NCI-H2107 (cell line): Measurements from ENCODE around the gene SLC52A1.
"Not testable (repeated sequence)": the region's sequence is repeated elsewhere in the genome, so short reads cannot be mapped to it uniquely, and the experiment has no call there.

ENCODE experiments used
- DNase-seq: peaks from one replicate; lab custom pipeline; 2025; lab: John Stamatoyannopoulos, UW

SLC52A1 gene

GRCh38 chr17:5035315-5035714 is at the start of gene SLC52A1:
Gene SLC52A1, minus strand, starts transcription at chr17:5035426. Its CDS starts 820 bp downstream, at chr17:5034606.
- DNase-seq, result no peak

DNA sequence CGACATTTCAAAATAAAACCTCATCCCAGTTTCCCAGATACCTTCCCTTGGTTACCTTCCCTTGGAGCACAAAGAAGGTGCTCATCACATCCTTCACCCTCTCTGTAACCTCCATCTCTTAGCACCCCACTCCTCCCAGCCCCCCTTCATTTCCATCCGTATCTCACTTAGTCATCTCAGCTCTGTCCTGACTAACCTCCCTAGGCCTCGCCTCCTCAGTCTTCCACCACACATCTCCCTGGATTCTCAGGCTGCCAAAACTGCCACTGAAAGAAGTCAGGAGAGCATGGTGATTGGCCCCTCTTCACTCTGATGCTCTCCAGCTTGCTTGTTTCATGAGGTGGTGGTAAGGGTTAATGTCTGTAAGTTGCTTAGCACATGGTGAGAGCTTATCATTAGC is 45.4 kb upstream of the SLC52A1 start:
- no peak for DNase-seq

- DNase-seq, result peak; percentile 46
Observed at GRCh38 chr17:5078106-5079028, 43.1 kb upstream of the SLC52A1 start, which contains the start of gene ZFP3. Gene ZFP3, plus strand, starts transcription at chr17:5078467. Its CDS starts 13,038 bp downstream, at chr17:5091505.

DNA sequence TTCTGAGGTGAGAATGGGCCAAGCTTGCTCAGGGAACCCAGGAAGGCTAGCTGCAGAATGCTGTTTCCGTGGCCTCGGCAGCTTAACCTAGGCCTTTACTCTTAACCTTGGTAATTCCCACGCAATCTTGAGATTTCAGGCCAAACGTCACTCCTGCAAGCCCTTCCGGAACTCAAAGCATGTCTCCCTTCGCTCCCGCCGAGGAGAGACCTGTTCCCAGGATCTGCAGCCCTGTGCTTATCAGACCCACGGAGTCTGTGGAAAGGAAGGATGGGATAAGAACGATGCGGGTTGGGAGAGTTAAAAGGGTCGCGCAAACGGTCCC is 42.5 kb upstream of the SLC52A1 start:
- DNase-seq, result no peak

DNA sequence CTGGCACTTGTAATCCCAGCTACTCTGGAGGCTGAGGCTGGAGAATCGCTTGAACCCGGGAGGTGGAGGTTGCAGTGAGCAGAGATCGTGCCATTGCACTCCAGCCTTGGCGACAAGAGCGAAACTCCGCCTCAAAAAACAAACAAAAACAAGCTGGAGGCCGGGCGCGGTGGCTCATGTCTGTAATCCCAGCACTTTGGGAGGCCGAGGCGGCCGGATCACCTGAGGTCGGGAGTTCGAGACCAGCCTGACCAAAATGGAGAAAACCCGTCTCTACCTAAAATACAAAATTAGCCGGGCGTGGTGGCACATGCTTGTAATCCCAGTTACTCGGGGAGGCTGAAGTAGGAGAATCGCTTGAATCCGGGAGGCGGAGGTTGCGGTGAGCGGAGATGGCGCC is 42.0 kb upstream of the SLC52A1 start:
- DNase-seq, result not testable (repeated sequence)

GRCh38 chr17:5075472-5075871 is 40.2 kb upstream of the SLC52A1 start:
- not testable (repeated sequence) for DNase-seq

GRCh38 chr17:5069724-5070123 is 34.5 kb upstream of the SLC52A1 start:
- DNase-seq, result no peak

- DNase-seq, result no peak
Observed at GRCh38 chr17:5068236-5068635, 33.0 kb upstream of the SLC52A1 start.

DNA sequence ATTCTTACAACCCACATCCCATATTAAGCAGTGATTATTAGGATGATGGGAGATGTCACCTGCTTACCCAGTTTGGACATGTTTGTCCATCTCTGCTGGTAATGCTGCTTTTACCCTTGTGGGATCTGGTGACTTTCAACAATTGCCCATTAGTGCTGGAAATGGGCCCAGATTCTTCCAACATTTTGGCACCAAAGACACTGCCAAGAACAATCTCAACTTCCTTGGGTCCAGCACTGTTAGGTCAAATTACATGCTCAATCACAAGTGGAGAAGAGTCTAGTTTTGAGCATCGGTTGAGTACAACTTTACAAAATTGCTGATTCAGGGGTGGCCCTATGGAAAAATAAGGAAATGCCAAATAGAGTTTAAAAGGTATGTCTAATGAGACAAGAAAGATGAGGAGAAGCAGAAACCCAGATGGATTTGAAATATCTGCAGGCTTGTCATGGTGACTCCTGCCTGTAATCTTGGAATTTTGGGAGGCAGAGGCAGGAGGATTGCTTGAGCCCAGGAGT is 30.1 kb upstream of the SLC52A1 start:
- no peak for DNase-seq

GRCh38 chr17:5055543-5055942 is 20.3 kb upstream of the SLC52A1 start:
- DNase-seq, result no peak

- DNase-seq, result no peak
Observed at GRCh38 chr17:5050278-5050677, 15.1 kb upstream of the SLC52A1 start.

DNA sequence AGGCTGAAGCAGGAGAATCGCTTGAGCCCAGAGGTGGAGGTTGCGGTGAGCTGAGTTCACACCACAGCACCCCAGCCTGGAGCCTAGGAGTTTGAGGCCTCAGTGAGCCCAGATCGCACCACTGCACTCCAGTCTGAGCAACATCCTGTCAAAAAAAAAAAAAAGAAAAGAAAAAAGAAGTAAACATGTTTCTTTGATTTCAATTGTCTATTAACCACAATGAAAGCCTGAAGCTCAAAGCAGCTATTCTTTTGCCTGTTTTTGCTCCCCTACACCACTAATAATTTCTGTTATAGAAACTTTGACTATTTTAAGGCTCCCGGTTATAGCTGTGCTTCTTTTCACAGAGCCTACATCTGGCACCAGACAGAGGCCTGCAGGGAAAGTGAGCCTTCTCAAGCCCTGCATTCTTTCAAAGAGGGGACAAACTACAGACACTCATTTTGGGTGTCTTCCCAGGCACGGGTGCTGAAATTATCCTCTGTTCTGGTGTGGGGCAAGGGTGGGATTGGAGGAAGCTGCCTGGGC is 14.2 kb upstream of the SLC52A1 start:
- no peak for DNase-seq

GRCh38 chr17:5047446-5047845 is 12.2 kb upstream of the SLC52A1 start:
- DNase-seq, result no peak

DNA sequence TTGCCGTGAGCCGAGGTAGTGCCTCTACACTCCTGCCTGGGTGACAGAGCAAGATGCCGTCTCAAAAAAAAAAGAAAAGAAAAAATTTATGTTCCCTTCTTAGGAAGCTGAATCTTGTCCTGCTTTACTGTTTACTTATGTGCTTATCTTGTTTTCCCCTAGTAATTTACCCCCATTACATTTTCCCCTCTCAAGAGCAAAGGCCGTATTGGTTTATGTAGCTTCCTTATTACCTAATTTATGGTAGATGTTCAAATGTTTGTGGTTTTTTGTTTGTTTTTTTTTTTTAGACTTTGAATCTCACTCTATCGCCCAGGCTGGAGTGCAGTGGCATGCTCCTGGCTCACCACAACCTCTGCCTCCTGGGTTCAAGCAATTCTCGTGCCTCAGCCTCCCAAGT is 10.3 kb upstream of the SLC52A1 start:
- DNase-seq, result no peak

DNA sequence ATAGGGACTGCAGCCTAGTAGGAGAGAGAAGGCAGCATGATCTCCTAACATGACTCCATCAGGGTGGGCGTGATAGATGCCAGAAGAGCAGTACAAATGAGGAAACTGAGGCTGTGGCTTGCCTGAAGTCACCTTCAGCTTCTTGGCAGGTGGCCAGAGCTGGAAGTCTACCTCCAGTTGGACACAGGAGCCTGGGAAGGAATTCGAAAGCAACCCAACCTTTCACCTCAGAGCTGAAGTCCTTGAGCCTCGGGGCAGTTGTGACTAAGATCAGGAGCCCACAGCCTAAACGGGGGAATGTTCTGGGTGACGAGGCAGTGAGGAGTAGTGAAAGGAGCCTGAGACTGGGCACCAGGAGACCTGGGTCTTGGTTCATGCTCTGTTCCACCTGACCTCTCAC is 9.4 kb upstream of the SLC52A1 start:
- no peak for DNase-seq

- no peak for DNase-seq
Observed at GRCh38 chr17:5043524-5043923, 8.3 kb upstream of the SLC52A1 start.

DNA sequence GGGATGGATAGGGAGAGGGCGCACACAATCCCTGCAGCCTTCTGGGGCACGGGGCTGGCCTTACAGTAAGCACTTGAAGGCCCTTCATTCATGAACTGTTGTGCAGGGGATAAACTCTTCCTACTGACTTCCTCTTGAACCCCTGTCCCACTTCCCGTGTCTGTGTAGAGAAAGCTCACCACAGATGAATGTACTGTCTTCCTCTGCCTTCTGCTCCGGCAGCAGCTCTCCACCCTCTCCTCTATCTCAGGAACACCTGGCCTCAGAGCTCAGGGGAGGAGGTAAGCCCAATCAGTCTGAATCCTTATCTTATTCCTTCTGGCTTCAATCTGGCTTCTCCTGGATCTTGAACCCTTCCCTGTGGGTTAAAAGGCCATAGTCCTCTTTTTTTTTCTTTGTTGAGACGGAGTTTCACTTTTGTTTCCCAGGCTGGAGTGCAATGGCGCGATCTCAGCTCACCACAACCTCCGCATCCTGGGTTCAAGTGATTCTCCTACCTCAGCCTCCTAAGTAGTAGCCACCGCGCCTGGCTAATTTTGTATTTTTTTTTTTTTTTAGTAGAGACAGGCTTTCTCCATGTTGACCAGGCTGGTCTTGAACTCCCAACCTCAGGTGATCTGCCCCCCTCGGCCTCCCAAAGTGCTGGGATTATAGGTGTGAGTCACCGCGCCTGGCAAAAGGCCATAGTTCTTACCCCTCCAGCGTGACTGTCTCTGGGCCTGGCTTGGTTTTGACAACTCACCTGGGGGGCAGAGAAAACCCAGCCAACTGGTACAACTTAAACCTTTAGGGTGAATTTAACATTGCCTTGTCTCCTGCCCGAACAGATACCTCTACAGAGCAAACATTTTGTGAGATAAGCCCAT is 7.2 kb upstream of the SLC52A1 start:
- no peak for DNase-seq

DNA sequence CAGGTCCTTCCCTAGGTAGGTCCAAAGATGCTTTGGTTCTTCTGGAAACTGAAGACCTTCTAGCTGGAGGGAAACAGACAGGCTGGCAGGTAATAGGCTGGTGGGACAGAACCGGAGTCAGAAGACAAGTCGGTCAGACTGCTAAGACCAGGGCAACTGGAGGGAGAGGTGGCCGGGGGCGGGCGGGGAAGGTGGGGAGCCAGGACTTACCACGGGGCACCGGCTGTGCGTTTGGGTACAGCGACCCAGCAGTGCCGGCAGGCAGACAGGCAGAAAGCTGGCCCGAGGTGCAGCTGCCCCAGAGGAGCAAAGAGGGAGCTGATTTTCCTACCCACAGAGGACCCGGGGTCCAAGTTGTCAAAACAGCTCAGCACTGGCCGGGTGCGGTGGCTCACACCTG is 575 bp downstream of the SLC52A1 start:
- no peak for DNase-seq

DNA sequence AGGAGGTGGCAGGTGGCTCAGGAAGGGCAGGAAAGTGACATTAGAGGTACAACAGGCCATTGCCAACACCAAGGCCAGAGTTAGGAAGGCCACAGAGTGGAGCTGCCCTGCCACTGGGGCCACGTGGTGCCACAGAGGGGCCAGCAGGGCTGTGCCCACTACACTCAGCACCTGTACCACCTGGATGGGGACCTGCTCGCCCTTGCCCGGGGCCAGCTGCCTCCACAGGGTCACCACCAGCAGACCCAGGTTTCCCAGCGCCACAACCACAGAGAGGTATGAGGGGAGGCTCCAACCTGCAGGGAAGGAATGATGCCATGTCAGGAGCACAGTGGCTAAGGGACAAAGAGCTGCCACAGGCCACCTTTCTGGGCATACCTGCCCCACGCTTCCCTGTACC is 1.2 kb downstream of the SLC52A1 start:
- no peak for DNase-seq

GRCh38 chr17:5033352-5034015 is 1.7 kb downstream of the SLC52A1 start:
- no peak for DNase-seq

DNA sequence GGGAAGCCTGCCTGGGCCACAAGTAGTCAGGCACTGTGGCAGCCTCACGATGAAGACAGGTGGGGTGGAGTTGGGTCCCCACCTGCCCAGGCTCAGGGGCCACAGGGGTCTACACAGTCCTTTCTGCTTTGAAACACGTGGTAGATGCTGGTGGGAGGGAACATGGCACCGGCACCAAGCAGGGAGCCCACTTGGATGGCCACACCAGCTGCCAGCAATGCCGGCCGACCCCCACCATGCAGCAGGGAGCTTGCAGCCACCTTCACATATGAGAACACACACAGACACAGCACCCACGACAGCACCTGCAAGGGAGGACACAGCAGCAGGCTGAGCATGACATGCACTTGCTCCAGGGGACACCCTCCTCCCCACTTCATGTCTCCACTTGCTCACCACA is 2.4 kb downstream of the SLC52A1 start:
- no peak for DNase-seq
